NCI-H774 (cell line): ENCODE results near the gene GLT1D1.

Source experiments
- DNase-seq: peaks from one replicate; lab custom pipeline; 2025; lab: John Stamatoyannopoulos, UW

Gene GLT1D1

GRCh38 chr12:128916425-128916824 lies 63.1 kb downstream of the GLT1D1 start:
- DNase-seq: no peak

GRCh38 chr12:128918481-128919260 lies 65.4 kb downstream of the GLT1D1 start:
- DNase-seq: no peak

GRCh38 chr12:128920468-128920867 lies 67.2 kb downstream of the GLT1D1 start:
- no peak for DNase-seq

- no peak for DNase-seq
Measured at GRCh38 chr12:128928361-128928760, 75.1 kb downstream of the GLT1D1 start.

- DNase-seq: no peak
Measured at GRCh38 chr12:128929057-128929456, 75.8 kb downstream of the GLT1D1 start.

- DNase-seq: peak; percentile 28
Measured at GRCh38 chr12:128930606-128931005, 77.3 kb downstream of the GLT1D1 start.

GRCh38 chr12:128932521-128932920 lies 79.2 kb downstream of the GLT1D1 start:
- no peak for DNase-seq

- no peak for DNase-seq
Measured at GRCh38 chr12:128933039-128933438, 79.8 kb downstream of the GLT1D1 start.

- no peak for DNase-seq
Measured at GRCh38 chr12:128933926-128934325, 80.6 kb downstream of the GLT1D1 start.

- DNase-seq: no peak
Measured at GRCh38 chr12:128938886-128939285, 85.6 kb downstream of the GLT1D1 start.

- no peak for DNase-seq
Measured at GRCh38 chr12:128940090-128940888, 87.0 kb downstream of the GLT1D1 start.

- peak; percentile 40 for DNase-seq
Measured at GRCh38 chr12:128940974-128941373, 87.7 kb downstream of the GLT1D1 start.

GRCh38 chr12:128942960-128943477 lies 89.7 kb downstream of the GLT1D1 start:
- peak; percentile 85 for DNase-seq

GRCh38 chr12:128944956-128945355 lies 91.7 kb downstream of the GLT1D1 start:
- no peak for DNase-seq

GRCh38 chr12:128947209-128947608 lies 93.9 kb downstream of the GLT1D1 start:
- no peak for DNase-seq

- no peak for DNase-seq
Measured at GRCh38 chr12:128949086-128949485, 95.8 kb downstream of the GLT1D1 start.

GRCh38 chr12:128951448-128951847 lies 98.2 kb downstream of the GLT1D1 start:
- no peak for DNase-seq

GRCh38 chr12:128956755-128957154 lies 103.5 kb downstream of the GLT1D1 start:
- no peak for DNase-seq

- DNase-seq: no peak
Measured at GRCh38 chr12:128959901-128960300, 106.6 kb downstream of the GLT1D1 start.

- no peak for DNase-seq
Measured at GRCh38 chr12:128961308-128961902, 108.1 kb downstream of the GLT1D1 start.

GRCh38 chr12:128961957-128962356 lies 108.7 kb downstream of the GLT1D1 start:
- DNase-seq: no peak

- peak; percentile 77 for DNase-seq
Measured at GRCh38 chr12:128966203-128966810, 113.0 kb downstream of the GLT1D1 start.
